NT2/D1 (cell line): Measurements from ENCODE around the gene UBR1.

Experiments
- YY1 ChIP-seq: IDR thresholded peaks from 2 replicates; pipeline ENCODE4 v1.6.1; 2011; ENCODE audit not compliant: insufficient read length, insufficient read depth
- ZNF274 ChIP-seq: IDR thresholded peaks from 2 replicates; pipeline ENCODE4 v1.6.1; 2011; ENCODE audit warnings: mild to moderate bottlenecking, low read depth, low read length

- no peak for TF ChIP-seq ZNF274
- no peak for TF ChIP-seq YY1
Observed at GRCh38 chr15:42903388-42904324, 202.2 kb downstream of the UBR1 start.
